HepG2 (cell line): ENCODE data around the gene HINT2. TPM values are rescaled to one million over a fixed set of nuclear protein-coding genes. Genes with fewer than 3 reads are reported as not detected.

ENCODE experiments used
- ATAC-seq: fragments of 200-7000 bp; cut with Tn5 transposase; 3 replicates; pipeline ENCODE4 v1.9.1; 2020; ENCODE audit warnings: mild to moderate bottlenecking, moderate library complexity
- BruUV-seq: library from RNA; stranded (reverse); fragments of 400-500 nt; replicated peaks from 2 replicates; lab custom pipeline; 2021; lab: Mats Ljungman, UMichigan
- CTCF ChIA-PET: fragments of 300-600 bp; formaldehyde crosslinking; extraction: SDS; loops from one replicate; lab custom pipeline; 2021; ENCODE audit warnings: low total read pairs, inconsistent platforms, low intra/inter-chr PET ratio; lab: Yijun Ruan, JAX
- POLR2A ChIA-PET: fragments of 350-600 bp; sonication (Branson Sonifier 250); formaldehyde crosslinking; loops from one replicate; lab custom pipeline; 2020; ENCODE audit warnings: antibody characterized with exemption, inconsistent platforms; lab: Yijun Ruan, JAX
- DNase-seq: peaks from one replicate; pipeline ENCODE4 v3.0.0-alpha.2; 2015; ENCODE audit warnings: low spot score
- FAIRE-seq: peaks from 3 replicates; lab custom pipeline; 2011; peaks lifted over from hg19 to GRCh38; lab: Jason Lieb, UNC
- H2AFZ ChIP-seq: one replicate; pipeline ENCODE4 v1.6.1; 2011; ENCODE audit warnings: low read length, inconsistent platforms
- H3K27ac ChIP-seq: fragments of 300-600 bp; 3 replicates; pipeline ENCODE4 v1.8.0; 2011; ENCODE audit warnings: mixed run types, mild to moderate bottlenecking, mixed read lengths, low read length, inconsistent platforms; ENCODE audit not compliant: insufficient read depth; ENCODE audit errors: extremely low read length
- H3K27me3 ChIP-seq, 2 experiments: fragments of 200-600 bp in 1 of 2; 2 replicates in 1 of 2; 3 replicates in 1 of 2; pipeline versions ENCODE4 v1.6.0 to v1.8.0; 2011; ENCODE audit warnings: low read length in 2 of 2, mild to moderate bottlenecking in 2 of 2, moderate library complexity in 2 of 2, inconsistent platforms in 1 of 2; ENCODE audit not compliant: insufficient read depth in 2 of 2, control insufficient read depth in 1 of 2
- H3K36me3 ChIP-seq, 2 experiments: fragments of 200-600 bp in 1 of 2; replicated peaks in 1 of 2; 2 replicates in 1 of 2; 3 replicates in 1 of 2; pipeline versions ENCODE4 v1.5.1 to v1.8.0; 2011; ENCODE audit warnings: low read length in 2 of 2, inconsistent platforms in 1 of 2; ENCODE audit not compliant: insufficient read depth in 2 of 2, control insufficient read depth in 1 of 2
- H3K4me1 ChIP-seq: 2 replicates; pipeline ENCODE4 v1.5.1; 2012; ENCODE audit warnings: low read length, inconsistent platforms; ENCODE audit not compliant: insufficient read depth
- H3K4me2 ChIP-seq: 2 replicates; pipeline ENCODE4 v1.6.0; 2011; ENCODE audit warnings: low read depth, low read length, inconsistent platforms
- H3K4me3 ChIP-seq, 3 experiments: fragments of 200-600 bp in 1 of 3; sonication (generic), shearing (Covaris generic) in 1 of 3; replicated peaks in 1 of 3; 2 replicates each; pipeline ENCODE4 v1.5.1; 2011 to 2016; ENCODE audit warnings: low read length in 3 of 3, inconsistent platforms in 2 of 3, low read depth in 2 of 3, mild to moderate bottlenecking in 2 of 3, control low read depth in 1 of 3, mixed read lengths in 1 of 3; ENCODE audit not compliant: insufficient read depth in 1 of 3
- H3K79me2 ChIP-seq: one replicate; pipeline ENCODE4 v1.6.1; 2011; ENCODE audit warnings: low read length, inconsistent platforms; ENCODE audit not compliant: insufficient read depth
- H3K9ac ChIP-seq: 2 replicates; pipeline ENCODE4 v1.6.0; 2011; ENCODE audit warnings: mild to moderate bottlenecking, low read depth, low read length, inconsistent platforms; ENCODE audit not compliant: insufficient read depth
- H3K9me3 ChIP-seq: 2 replicates; pipeline ENCODE4 v1.5.1; 2012; ENCODE audit warnings: mild to moderate bottlenecking, low read length
- H4K20me1 ChIP-seq: 2 replicates; pipeline ENCODE4 v1.6.0; 2011; ENCODE audit warnings: inconsistent platforms, mild to moderate bottlenecking, low read length, moderate library complexity; ENCODE audit not compliant: insufficient read depth
- ATF7 ChIP-seq, 2 experiments: fragments of 450-650 bp in 1 of 2; sonication (generic) in 1 of 2; formaldehyde crosslinking in 1 of 2; IDR thresholded peaks; 2 replicates each; pipeline versions ENCODE4 v1.4.0 to v1.6.1; 2016 to 2020; ENCODE audit warnings: antibody characterized with exemption in 1 of 2, mild to moderate bottlenecking in 1 of 2, missing genetic modification reagents in 1 of 2
- CREB1 ChIP-seq, 2 experiments: fragments of 450-650 bp in 1 of 2; IDR thresholded peaks; 2 replicates each; pipeline ENCODE4 v1.6.1; 2016 to 2017; ENCODE audit warnings: control low read depth in 1 of 2, mild to moderate bottlenecking in 1 of 2, missing compliant biosample characterization in 1 of 2, missing genetic modification characterization in 1 of 2
- GFI1 ChIP-seq: sonication (generic); formaldehyde crosslinking; IDR thresholded peaks from 2 replicates; pipeline ENCODE4 v1.5.0; 2020; ENCODE audit warnings: missing genetic modification reagents, mild to moderate bottlenecking, borderline replicate concordance
- HNRNPL ChIP-seq: fragments of 200-400 bp; formaldehyde crosslinking; IDR thresholded peaks from 2 replicates; pipeline ENCODE4 v1.6.1; 2017; ENCODE audit warnings: mild to moderate bottlenecking, low read depth, low read length
- MAFF ChIP-seq: IDR thresholded peaks from 2 replicates; pipeline ENCODE4 v1.6.1; 2011; ENCODE audit warnings: low read depth, low read length, improper control_type of control experiment
- MLXIP ChIP-seq: sonication (generic); formaldehyde crosslinking; IDR thresholded peaks from 2 replicates; pipeline ENCODE4 v1.9.0; 2021; ENCODE audit warnings: missing genetic modification reagents, borderline replicate concordance
- NCOA2 ChIP-seq: sonication (generic); formaldehyde crosslinking; IDR thresholded peaks from 2 replicates; pipeline ENCODE4 v1.8.0; 2022; ENCODE audit warnings: inconsistent platforms
- NCOR1 ChIP-seq: fragments of 200-600 bp; sonication (generic); IDR thresholded peaks from 2 replicates; pipeline ENCODE4 v1.7.0; 2017; ENCODE audit warnings: antibody characterized with exemption, low read length, borderline replicate concordance
- PTBP1 ChIP-seq: fragments of 200-400 bp; formaldehyde crosslinking; IDR thresholded peaks from 2 replicates; pipeline ENCODE4 v1.6.1; 2018; ENCODE audit warnings: low read length, low read depth; ENCODE audit not compliant: poor library complexity, severe bottlenecking
- SMARCC2 ChIP-seq: fragments of 450-650 bp; IDR thresholded peaks from 2 replicates; pipeline ENCODE4 v1.6.1; 2017; ENCODE audit warnings: antibody characterized with exemption, mild to moderate bottlenecking
- TAF1 ChIP-seq: sonication (generic); formaldehyde crosslinking; IDR thresholded peaks from 2 replicates; pipeline ENCODE4 v1.4.0; 2020; ENCODE audit warnings: missing genetic modification reagents
- ZNF20 ChIP-seq: sonication (generic); formaldehyde crosslinking; IDR thresholded peaks from 2 replicates; pipeline ENCODE4 v1.4.0; 2020; ENCODE audit warnings: mild to moderate bottlenecking, moderate library complexity, missing genetic modification reagents
- ZNF207 ChIP-seq: fragments of 450-650 bp; IDR thresholded peaks from 2 replicates; pipeline ENCODE4 v1.6.1; 2016; ENCODE audit warnings: antibody characterized with exemption, borderline replicate concordance
- ZNF670 ChIP-seq: sonication (generic); formaldehyde crosslinking; IDR thresholded peaks from 2 replicates; pipeline ENCODE4 v1.8.0; 2022; ENCODE audit warnings: mild to moderate bottlenecking, missing genetic modification reagents, borderline replicate concordance
- ZNF839 ChIP-seq: sonication (generic); formaldehyde crosslinking; IDR thresholded peaks from 2 replicates; pipeline ENCODE4 v1.4.0; 2020; ENCODE audit warnings: missing genetic modification reagents, mild to moderate bottlenecking, borderline replicate concordance
- ZSCAN30 ChIP-seq: sonication (generic); formaldehyde crosslinking; IDR thresholded peaks from 2 replicates; pipeline ENCODE4 v1.5.0; 2020; ENCODE audit warnings: mild to moderate bottlenecking, missing genetic modification reagents
- ZUFSP ChIP-seq: sonication (generic); formaldehyde crosslinking; IDR thresholded peaks from 2 replicates; pipeline ENCODE4 v1.9.0; 2021; ENCODE audit warnings: missing genetic modification reagents, mild to moderate bottlenecking, borderline replicate concordance
- WGBS: methylation state at CpG from one replicate; pipeline ENCODE4 v1.1.6; 2017; ENCODE audit warnings: low lambda C conversion rate; 5-methylcytosine and 5-hydroxymethylcytosine counted together
- in situ Hi-C: cut with HindIII; loops from 2 replicates; pipeline ENCODE4 v1.10.0; 2017; ENCODE audit warnings: low pct_unique_long_range_greater_than_20kb; ENCODE audit not compliant: extremely low pct_ligation_motif_present
- intact Hi-C: fragments of 100-400 bp; cut with micrococcal nuclease; formaldehyde crosslinking; loops from one replicate; pipeline ENCODE4 v1.10.0; 2022; ENCODE audit not compliant: unreplicated experiment
- polyA plus RNA-seq, 8 experiments: library from polyadenylated mRNA; depleted of rRNA in 3 of 8; stranded (reverse) in 7 of 8; unstranded in 1 of 8; fragments of >200 nt; fragmentation: Illumina TruSeq in 4 of 8; extraction: Trizol in 4 of 8; gene quantifications; 2 replicates each; pipeline versions ENCODE4 v1.2.1 to v1.2.3, GENCODE V29; 2011 to 2016; ENCODE audit warnings: low read depth in 4 of 8, missing spikeins in 1 of 8, mixed read lengths in 1 of 8; ENCODE audit not compliant: insufficient read depth in 1 of 8
- total RNA-seq, 5 experiments: library from RNA; depleted of rRNA; stranded (reverse); fragments of >200 nt; fragmentation: Illumina TruSeq; extraction: Trizol; gene quantifications; 2 replicates each; pipeline ENCODE4 v1.2.3, GENCODE V29; 2016; ENCODE audit warnings: low read depth in 1 of 5

HINT2 gene
- total and polyA plus RNA-seq, 2 of the 13 experiments (the other 11 are each of a cell fraction or from before 2014, with no cell fraction given) = 37.9 to 56.2 TPM

- H3K9ac ChIP-seq = no peak overlapping the region
- H3K27ac ChIP-seq = no peak overlapping the region
- intact Hi-C loops (no loop called here), in situ Hi-C loops (no loop called here)
- no peak for FAIRE-seq
- H3K79me2 ChIP-seq = no peaks in the 10 kb centered on the region
- H3K4me2 ChIP-seq = no peak overlapping the region
- peaks cover 0 to 2% of the 10 kb centered on the region in 2 experiments; a peak in 1 of 5 replicates for H3K36me3 ChIP-seq
- H3K4me1 ChIP-seq = peaks cover 26% of the 10 kb centered on the region
- no peak overlapping the region for H2AFZ ChIP-seq
- DNase-seq = no peak
- H3K4me3 ChIP-seq = no peak overlapping the region
- ChIA-PET POLR2A (no interaction called here), CTCF (no interaction called here)
- BruUV-seq = no TSS peak
- WGBS = 95% methylated on average over 5 of the region's 6 CpGs
- ATAC-seq = no peak
- no peaks in the 10 kb centered on the region for H3K27me3 ChIP-seq
- H4K20me1 ChIP-seq = no peaks in the 10 kb centered on the region
- H3K9me3 ChIP-seq = no peaks in the 10 kb centered on the region
- no peak for TF ChIP-seq TAF1 (CRISPR knock-in tag)
- no peak for TF ChIP-seq ZNF670 (CRISPR knock-in tag)
- TF ChIP-seq NCOR1 = no peak
- TF ChIP-seq SMARCC2 = no peak
- no peak for TF ChIP-seq ZUFSP (CRISPR knock-in tag)
- TF ChIP-seq ATF7 (IDR thresholded peaks at IDR 0.05) = peak; percentile 93
- no peak for TF ChIP-seq ATF7 (CRISPR knock-in tag; IDR thresholded peaks at IDR 0.05)
- TF ChIP-seq HNRNPL = no peak
- TF ChIP-seq NCOA2 (CRISPR knock-in tag) = no peak
- TF ChIP-seq GFI1 = no peak
- TF ChIP-seq MLXIP (CRISPR knock-in tag) = no peak
- TF ChIP-seq MAFF = no peak
- peak; percentile 66 for TF ChIP-seq CREB1 (IDR thresholded peaks at IDR 0.05)
- no peak for TF ChIP-seq CREB1 (CRISPR knock-in tag; IDR thresholded peaks at IDR 0.05)
- no peak for TF ChIP-seq PTBP1
- no peak for TF ChIP-seq ZSCAN30
- no peak for TF ChIP-seq ZNF839 (CRISPR knock-in tag)
- TF ChIP-seq ZNF20 = no peak
- TF ChIP-seq ZNF207 = no peak
Measured at GRCh38 chr9:35797311-35798109, 17.3 kb downstream of the HINT2 start.
